Activated CD4-positive, alpha-beta T cell treated with anti-CD3 and anti-CD28 coated beads, Interleukin-2, amount 10 ng/mL, durations not matched to agents 7 days and 5 days (primary cell): Measurements from ENCODE around the gene C2orf72. TPM values are rescaled to one million over a fixed set of nuclear protein-coding genes. Genes with fewer than 3 reads are reported as not detected.

ENCODE experiments used
- CTCF ChIA-PET: fragments of 350-600 bp; sonication (Branson Sonifier 250); formaldehyde crosslinking; loops from one replicate; lab custom pipeline; 2021; ENCODE audit warnings: antibody characterized with exemption; lab: Charles Lee
- POLR2A ChIA-PET: fragments of 350-600 bp; sonication (Branson Sonifier 250); formaldehyde crosslinking; loops from one replicate; lab custom pipeline; 2021; ENCODE audit warnings: antibody characterized with exemption; lab: Charles Lee
- DNase-seq: peaks from one replicate; pipeline ENCODE4 v3.0.0-alpha.2; 2020
- H3K27ac Mint-ChIP-seq: one replicate; pipeline ENCODE4 v1.8.0; 2021; ENCODE audit warnings: mild to moderate bottlenecking, moderate library complexity, mixed read lengths
- H3K27me3 Mint-ChIP-seq: one replicate; pipeline ENCODE4 v1.8.0; 2021; ENCODE audit warnings: mixed read lengths
- H3K36me3 Mint-ChIP-seq: one replicate; pipeline ENCODE4 v1.8.0; 2021; ENCODE audit warnings: low read depth, mixed read lengths
- H3K4me1 Mint-ChIP-seq: one replicate; pipeline ENCODE4 v1.8.0; 2021; ENCODE audit warnings: mixed read lengths
- H3K4me3 Mint-ChIP-seq: one replicate; pipeline ENCODE4 v1.8.0; 2021; ENCODE audit warnings: mild to moderate bottlenecking, moderate library complexity, mixed read lengths
- H3K9me3 Mint-ChIP-seq: one replicate; pipeline ENCODE4 v1.8.0; 2021; ENCODE audit warnings: mixed read lengths
- total RNA-seq, 2 experiments: library from RNA; stranded (reverse); gene quantifications; one replicate each; pipeline ENCODE4 v1.2.3, GENCODE V29; 2021

Gene C2orf72
- under 1 TPM in 1 of 2 experiments, not detected in 1; 0.15 TPM for total RNA-seq

DNA sequence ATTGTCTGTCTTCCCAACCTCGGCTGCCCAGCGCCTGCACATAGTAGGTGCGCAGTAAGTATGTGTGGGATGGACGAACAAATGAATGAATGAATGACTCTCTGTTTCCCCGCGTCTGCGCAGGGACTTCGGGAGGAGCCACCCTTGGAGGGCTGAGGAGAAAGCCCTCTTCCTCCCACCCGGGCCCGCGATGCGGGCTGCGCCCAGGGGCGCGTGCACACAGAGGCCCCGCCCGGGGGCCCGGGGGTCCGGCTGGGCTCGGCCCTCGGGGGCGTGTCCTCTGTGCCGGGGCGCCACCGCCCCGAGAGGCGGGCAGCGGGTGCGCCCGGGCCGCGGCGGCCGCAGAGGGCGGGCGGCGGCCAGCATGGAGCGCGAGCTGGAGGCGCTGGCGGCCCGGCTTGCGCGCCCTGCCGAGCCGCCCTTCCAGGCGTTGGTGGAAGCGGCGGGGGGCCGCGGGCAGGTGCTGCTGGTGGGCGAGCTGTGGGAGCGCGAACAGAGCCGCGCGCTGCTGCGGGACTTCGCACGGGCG, at the start of gene C2orf72:
Gene C2orf72 (plus strand): TSS at position 322 of the 529 bp plus-strand sequence. CDS start 43 bp downstream, at position 365.
- CTCF ChIA-PET = interaction anchor here (0.6 to 1.2 kb wide), 2 partner anchors 14 to 1501 kb away, joined by 3 to 4 read pairs; no protein-coding TSS in a partner anchor

DNA sequence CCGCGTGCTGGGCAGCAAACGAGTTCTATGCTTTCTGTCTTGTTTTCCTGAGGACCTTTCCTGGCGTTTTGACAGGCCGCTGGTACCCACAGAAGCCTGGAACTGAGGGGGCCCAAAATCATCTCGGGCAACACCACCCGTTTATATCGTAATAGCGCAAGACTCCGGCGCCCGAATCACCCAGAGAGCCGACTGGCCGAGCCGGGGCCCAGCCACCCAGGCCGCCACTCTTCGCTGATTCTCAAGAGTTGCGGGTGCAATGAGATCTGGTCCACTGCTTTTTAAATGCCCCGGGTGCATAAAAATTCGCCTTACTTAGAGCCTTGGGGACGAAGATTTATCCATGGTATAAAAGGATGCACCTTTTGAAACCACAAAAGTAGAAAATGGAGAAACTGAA, 47.6 kb upstream of the C2orf72 start:
- Mint-ChIP-seq H3K4me3 (no peak overlapping the region), H3K4me1 (peaks cover 21% of the 10 kb centered on the region), H3K27ac (no peak overlapping the region), H3K36me3 (no peaks in the 10 kb centered on the region), H3K27me3 (peaks cover 18% of the 10 kb centered on the region), H3K9me3 (no peaks in the 10 kb centered on the region)
- POLR2A ChIA-PET = no interaction called here
- CTCF ChIA-PET = interaction anchor here (0.6 to 4.8 kb wide), 2 partner anchors 52 to 84 kb away, joined by 3 to 24 read pairs; no protein-coding TSS in a partner anchor
- DNase-seq = no peak

More for the DNA sequence above, at the start of gene C2orf72:
- Mint-ChIP-seq H3K4me1 (peaks cover 2% of the 10 kb centered on the region), H3K36me3 (no peaks in the 10 kb centered on the region), H3K9me3 (no peaks in the 10 kb centered on the region), H3K27me3 (peaks cover 75% of the 10 kb centered on the region), H3K4me3 (peak within 1 kb of the TSS; percentile 25), H3K27ac (no peak within 1 kb of the TSS)
- no peak for DNase-seq
- POLR2A ChIA-PET = no interaction called here

DNA sequence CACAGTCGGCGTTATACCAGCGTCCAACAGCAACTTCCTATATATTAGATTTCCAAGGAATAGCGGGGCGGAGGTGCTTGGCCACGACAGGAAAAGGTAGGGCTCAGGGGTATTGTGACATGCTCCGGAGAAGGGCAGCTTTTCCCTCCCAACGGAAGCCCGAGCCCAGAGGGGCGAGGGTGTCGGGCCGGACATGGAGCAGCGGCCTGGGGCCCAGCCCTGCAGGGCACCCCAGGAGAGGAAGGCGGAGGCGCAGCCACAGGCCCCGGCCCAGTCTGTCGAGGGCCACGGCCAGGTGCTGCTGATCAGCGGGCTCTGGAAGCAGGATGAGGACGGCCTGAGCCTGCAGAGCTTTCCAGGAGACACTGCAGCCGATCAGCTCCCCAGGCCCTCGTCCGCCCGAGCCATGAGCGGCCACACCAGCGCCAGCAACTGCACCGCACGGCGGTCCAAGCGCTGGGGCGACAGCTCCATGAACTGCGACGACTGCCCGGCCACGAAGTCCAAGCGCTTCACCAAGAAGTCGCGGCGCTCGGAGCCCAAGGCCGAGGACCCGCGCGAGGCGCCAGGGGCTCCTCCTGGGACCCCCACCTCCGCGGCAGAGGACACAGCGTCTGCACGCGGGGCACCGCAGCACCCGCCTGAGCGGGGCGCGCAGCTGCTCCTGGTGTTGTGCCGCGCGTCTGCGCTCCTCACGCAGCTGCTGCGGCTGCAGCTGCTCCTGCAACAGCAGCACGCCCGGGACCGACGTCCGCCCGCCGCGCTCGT, 47.0 kb upstream of the C2orf72 start:
- H3K4me1 Mint-ChIP-seq = peaks cover 16% of the 10 kb centered on the region
- no peak overlapping the region for H3K4me3 Mint-ChIP-seq
- no peak overlapping the region for H3K27ac Mint-ChIP-seq
- no peak for DNase-seq
- CTCF ChIA-PET = interaction anchor here (4.8 kb wide), 1 partner anchor 85 kb away, joined by 24 read pairs; no protein-coding TSS in a partner anchor
- no peaks in the 10 kb centered on the region for H3K9me3 Mint-ChIP-seq
- H3K36me3 Mint-ChIP-seq = no peaks in the 10 kb centered on the region
- POLR2A ChIA-PET = no interaction called here
- peaks cover 18% of the 10 kb centered on the region for H3K27me3 Mint-ChIP-seq

DNA sequence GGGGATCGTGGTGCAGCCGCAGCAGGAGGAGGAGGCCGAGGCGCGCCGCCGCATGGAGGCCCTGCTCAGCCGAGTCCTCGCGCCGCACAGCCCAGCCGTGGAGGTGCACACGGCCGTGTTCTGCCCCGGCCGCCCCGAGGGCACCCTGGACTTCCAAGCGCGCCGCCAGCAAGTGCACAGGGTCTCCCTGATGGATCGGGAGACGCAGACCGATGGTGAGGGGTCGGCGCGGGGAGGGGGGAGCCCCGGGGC, 46.5 kb upstream of the C2orf72 start:
- ChIA-PET CTCF (interaction anchor here (4.8 kb wide), 1 partner anchor 85 kb away, joined by 24 read pairs; no protein-coding TSS in a partner anchor), POLR2A (no interaction called here)
- H3K4me3 Mint-ChIP-seq = no peak overlapping the region
- H3K27ac Mint-ChIP-seq = no peak overlapping the region
- peaks cover 11% of the 10 kb centered on the region for H3K4me1 Mint-ChIP-seq
- no peaks in the 10 kb centered on the region for H3K9me3 Mint-ChIP-seq
- H3K27me3 Mint-ChIP-seq = peaks cover 18% of the 10 kb centered on the region
- H3K36me3 Mint-ChIP-seq = no peaks in the 10 kb centered on the region
- DNase-seq = no peak

DNA sequence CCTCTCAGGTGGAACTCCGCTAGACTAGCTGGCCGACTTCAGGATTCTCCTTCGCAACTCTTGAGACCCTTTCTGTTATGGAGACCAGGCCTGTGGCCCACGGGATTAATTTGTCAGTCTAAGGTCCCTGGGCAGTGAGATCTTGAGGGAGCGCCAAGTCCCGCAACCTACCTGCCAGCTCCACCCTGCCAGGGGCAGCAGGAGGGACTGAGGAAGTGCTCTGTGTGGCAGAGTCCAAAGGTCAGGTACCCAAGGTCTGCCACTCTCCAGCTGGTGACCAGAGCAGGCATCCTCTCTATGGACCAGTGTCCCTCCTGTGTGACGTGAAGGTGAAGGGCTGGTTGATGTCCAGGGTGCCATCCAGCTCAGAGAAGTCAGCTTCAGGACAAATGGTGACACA, 45.7 kb upstream of the C2orf72 start:
- POLR2A ChIA-PET = no interaction called here
- Mint-ChIP-seq H3K4me3 (no peak overlapping the region), H3K4me1 (peaks cover 8% of the 10 kb centered on the region), H3K9me3 (no peaks in the 10 kb centered on the region), H3K27me3 (peaks cover 18% of the 10 kb centered on the region), H3K36me3 (no peaks in the 10 kb centered on the region), H3K27ac (no peak overlapping the region)
- CTCF ChIA-PET = interaction anchor here (1.0 to 1.3 kb wide), 2 partner anchors 89 to 167 kb away, joined by 4 to 5 read pairs; no protein-coding TSS in a partner anchor
- no peak for DNase-seq

DNA sequence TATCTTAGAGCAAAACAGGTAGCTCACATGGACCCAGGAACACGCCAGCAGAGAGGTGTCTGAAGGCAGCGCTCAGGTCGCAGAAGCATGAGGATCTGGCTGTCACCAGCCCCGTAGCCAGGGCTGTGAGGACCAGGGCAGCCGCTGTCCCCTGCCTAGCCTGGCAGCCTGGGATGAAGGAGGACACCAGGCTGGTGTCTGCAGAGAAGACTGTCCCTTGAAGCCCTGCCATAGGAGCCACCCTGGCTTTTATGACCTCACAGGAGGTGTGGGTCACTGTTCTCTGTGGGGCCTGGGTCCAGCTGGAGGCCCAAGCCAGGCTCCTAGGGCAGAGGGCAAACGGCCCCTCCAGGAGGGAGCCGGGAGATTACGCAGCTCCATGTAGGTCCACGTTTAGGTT, 41.5 kb upstream of the C2orf72 start, which contains the start of gene SPATA3:
Gene SPATA3 (plus strand): TSS at position 301 of the 400 bp plus-strand sequence. CDS start 113 bp downstream, outside the sequence.
- Mint-ChIP-seq H3K9me3 (no peaks in the 10 kb centered on the region), H3K4me3 (no peak within 1 kb of the TSS), H3K36me3 (no peaks in the 10 kb centered on the region), H3K27me3 (peaks cover 36% of the 10 kb centered on the region), H3K4me1 (no peaks in the 10 kb centered on the region), H3K27ac (no peak within 1 kb of the TSS)
- ChIA-PET CTCF (interaction anchor here (0.9 to 1.1 kb wide), 2 partner anchors 11 to 95 kb away, joined by 3 to 4 read pairs; no protein-coding TSS in a partner anchor), POLR2A (no interaction called here)
- no peak for DNase-seq

DNA sequence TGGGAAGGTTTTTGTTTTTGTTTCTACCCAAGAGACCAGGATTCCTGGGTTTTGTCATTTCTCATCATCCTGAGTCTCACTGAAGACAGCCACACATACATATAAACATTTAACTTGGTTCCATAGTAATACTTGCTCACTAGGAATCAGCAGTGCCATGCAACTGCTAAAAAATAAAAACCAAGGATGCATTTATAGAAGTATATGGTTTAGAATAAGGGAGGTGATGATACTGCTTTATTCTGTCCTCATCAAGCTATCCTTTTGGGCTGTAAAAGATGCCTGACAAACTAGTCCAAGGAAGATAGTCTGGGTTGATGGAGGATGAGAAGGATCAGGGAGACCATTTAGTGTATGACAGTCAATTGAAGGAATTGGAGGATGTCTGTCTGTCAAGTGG, 40.7 kb upstream of the C2orf72 start:
- no peak for DNase-seq
- Mint-ChIP-seq H3K4me3 (no peak overlapping the region), H3K9me3 (no peaks in the 10 kb centered on the region), H3K36me3 (no peaks in the 10 kb centered on the region), H3K27ac (no peak overlapping the region), H3K27me3 (peaks cover 39% of the 10 kb centered on the region), H3K4me1 (no peaks in the 10 kb centered on the region)
- CTCF ChIA-PET = interaction anchor here (1.1 kb wide), 1 partner anchor 12 kb away, joined by 3 read pairs; no protein-coding TSS in a partner anchor
- POLR2A ChIA-PET = no interaction called here

DNA sequence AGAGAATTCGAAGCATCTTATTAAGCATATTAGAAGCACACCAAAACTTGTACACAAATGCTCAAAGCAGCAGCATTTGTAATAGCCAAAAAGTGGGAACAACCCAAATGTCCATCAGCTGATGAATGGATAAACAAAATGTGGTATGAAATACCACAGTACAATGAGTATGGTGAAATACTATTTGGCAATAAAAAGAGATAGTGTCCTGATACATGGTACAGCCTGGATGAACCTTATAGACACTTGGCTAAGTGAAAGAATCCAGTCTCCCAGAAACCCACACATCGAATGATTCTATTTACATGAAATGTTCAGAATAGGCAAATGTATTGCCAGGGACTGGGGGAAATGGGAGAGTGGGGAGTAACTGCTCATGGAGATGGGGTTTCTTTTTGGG, 38.4 kb upstream of the C2orf72 start:
- POLR2A ChIA-PET = no interaction called here
- no peaks in the 10 kb centered on the region for H3K9me3 Mint-ChIP-seq

DNA sequence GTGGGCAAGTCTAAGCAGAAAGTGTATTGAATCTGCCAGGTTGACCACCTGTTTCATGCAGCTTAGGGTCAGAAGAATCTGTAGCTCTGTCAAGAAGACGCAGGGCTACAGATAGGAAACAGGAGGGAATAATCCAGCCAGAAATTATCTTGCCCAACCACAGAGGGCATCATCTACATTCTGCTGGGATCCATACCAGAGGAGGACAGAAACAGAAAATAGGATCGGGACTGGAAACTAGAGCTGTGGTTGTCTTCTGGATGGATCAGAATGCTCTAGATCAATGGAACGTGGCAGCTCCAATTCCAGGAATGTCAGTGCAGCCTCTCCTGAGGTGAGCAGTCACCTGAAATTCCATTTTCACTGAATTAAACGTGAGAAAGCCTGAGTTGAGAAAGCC, 37.8 kb upstream of the C2orf72 start:
- POLR2A ChIA-PET = no interaction called here
- Mint-ChIP-seq H3K36me3 (no peaks in the 10 kb centered on the region), H3K27ac (no peak overlapping the region), H3K9me3 (no peaks in the 10 kb centered on the region), H3K4me3 (no peak overlapping the region), H3K27me3 (peaks cover 46% of the 10 kb centered on the region), H3K4me1 (no peaks in the 10 kb centered on the region)
- DNase-seq = no peak
- CTCF ChIA-PET = interaction anchor here (2.8 kb wide), 1 partner anchor 12 kb away, joined by 11 read pairs; no protein-coding TSS in a partner anchor

More for the DNA sequence above, 38.4 kb upstream of the C2orf72 start:
- no peak overlapping the region for H3K4me3 Mint-ChIP-seq
- H3K27me3 Mint-ChIP-seq = peaks cover 46% of the 10 kb centered on the region
- H3K4me1 Mint-ChIP-seq = no peaks in the 10 kb centered on the region
- CTCF ChIA-PET = interaction anchor here (1.3 to 2.8 kb wide), 2 partner anchors 11 to 151 kb away, joined by 3 to 11 read pairs; no protein-coding TSS in a partner anchor
- H3K27ac Mint-ChIP-seq = no peak overlapping the region
- no peak for DNase-seq
- H3K36me3 Mint-ChIP-seq = no peaks in the 10 kb centered on the region

DNA sequence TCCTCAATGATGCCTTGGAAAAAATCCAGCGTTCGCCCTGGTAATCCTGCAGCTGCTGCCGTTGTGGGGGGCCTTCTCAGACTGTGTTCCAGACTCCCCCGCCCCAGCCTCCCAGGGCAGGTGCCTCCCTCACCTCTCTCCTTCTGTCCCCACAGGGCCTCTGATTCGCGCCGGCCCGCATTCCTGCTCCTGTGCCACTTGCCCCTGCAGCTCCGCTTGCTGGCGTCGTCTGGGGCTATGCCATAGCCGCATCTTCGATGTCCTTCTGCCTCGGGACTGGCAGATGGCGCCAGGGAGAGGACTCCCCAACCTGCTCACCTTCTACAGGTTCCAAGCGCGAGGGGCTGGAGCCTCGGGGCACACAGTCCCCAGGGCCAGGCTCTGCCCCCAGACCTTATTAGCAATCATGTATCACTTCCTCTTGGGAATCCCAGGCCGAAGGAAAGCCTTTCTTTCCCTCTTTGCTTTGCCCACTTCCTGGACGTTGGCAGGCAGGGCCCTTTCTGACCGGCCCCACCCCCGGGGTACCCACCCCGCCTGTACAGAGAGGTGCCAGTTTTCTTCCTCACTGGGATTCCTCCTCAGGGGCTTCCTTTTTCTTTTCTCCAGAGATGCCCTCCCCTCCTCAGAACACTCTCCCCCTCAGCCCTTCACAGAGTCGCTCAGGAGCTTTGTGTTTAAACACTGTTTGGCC, 37.0 kb upstream of the C2orf72 start:
- no peak for DNase-seq
- Mint-ChIP-seq H3K36me3 (peaks cover 3% of the 10 kb centered on the region), H3K9me3 (peaks cover 4% of the 10 kb centered on the region), H3K4me3 (no peak overlapping the region), H3K27ac (no peak overlapping the region), H3K4me1 (no peaks in the 10 kb centered on the region), H3K27me3 (peaks cover 46% of the 10 kb centered on the region)
- CTCF ChIA-PET = interaction anchor here (2.8 kb wide), 1 partner anchor 13 kb away, joined by 11 read pairs; no protein-coding TSS in a partner anchor
- POLR2A ChIA-PET = no interaction called here

DNA sequence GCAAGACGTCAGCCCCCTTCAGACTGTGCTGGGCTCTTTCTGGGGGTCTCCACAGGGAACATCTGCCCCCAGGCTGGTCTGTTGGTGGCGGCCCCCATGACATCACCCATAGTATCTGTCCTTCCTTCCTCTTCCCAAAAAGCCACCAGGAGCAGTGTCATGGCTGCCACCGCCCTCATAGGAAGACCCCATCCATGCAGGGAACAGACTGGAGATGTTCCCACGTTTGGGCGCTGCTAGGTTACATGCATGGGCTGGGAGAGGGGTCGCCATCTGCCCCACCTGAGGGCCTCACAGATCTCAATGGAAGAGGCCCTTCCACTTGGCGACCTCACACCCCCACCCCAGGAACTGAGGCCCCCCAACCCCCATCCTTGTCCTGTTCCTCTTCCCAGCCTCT, 36.3 kb upstream of the C2orf72 start:
- no peak overlapping the region for H3K4me3 Mint-ChIP-seq
- peaks cover 46% of the 10 kb centered on the region for H3K27me3 Mint-ChIP-seq
- H3K9me3 Mint-ChIP-seq = peaks cover 7% of the 10 kb centered on the region
- POLR2A ChIA-PET = no interaction called here
- H3K27ac Mint-ChIP-seq = no peak overlapping the region
- CTCF ChIA-PET = interaction anchor here (2.8 kb wide), 1 partner anchor 13 kb away, joined by 11 read pairs; no protein-coding TSS in a partner anchor
- no peak for DNase-seq
- H3K36me3 Mint-ChIP-seq = peaks cover 5% of the 10 kb centered on the region
- H3K4me1 Mint-ChIP-seq = no peaks in the 10 kb centered on the region

DNA sequence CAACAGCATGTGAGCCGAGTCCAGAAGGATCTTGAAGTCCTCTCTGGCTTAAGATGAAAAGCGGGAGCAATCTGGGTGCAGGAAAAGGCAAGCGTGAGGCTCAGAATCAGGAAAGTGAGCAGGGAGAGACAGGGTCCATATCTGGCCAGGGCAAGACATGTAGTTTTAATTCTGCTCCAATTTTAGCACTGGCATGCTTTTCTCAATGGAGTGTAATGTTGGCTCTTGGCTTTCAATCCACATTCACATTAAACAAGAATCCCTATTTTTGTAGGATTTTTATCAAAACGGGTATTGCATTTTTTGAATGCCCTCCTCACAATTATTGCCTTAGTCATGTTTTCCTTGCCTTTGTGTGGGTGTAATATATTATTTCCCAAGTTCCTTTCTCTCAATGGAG, 35.4 kb upstream of the C2orf72 start:
- H3K27ac Mint-ChIP-seq = no peak overlapping the region
- ChIA-PET POLR2A (no interaction called here), CTCF (no interaction called here)
- H3K4me1 Mint-ChIP-seq = no peaks in the 10 kb centered on the region
- peaks cover 5% of the 10 kb centered on the region for H3K36me3 Mint-ChIP-seq
- H3K27me3 Mint-ChIP-seq = peaks cover 46% of the 10 kb centered on the region
- peaks cover 7% of the 10 kb centered on the region for H3K9me3 Mint-ChIP-seq
- H3K4me3 Mint-ChIP-seq = no peak overlapping the region
- DNase-seq = no peak
